Stimulated activated CD4-positive, alpha-beta T cell treated with anti-CD3 and anti-CD28 coated beads, Interleukin-12 subunit alpha, Interleukin-12 subunit beta, amount 100 ng/mL, for 48 hours (primary cell): Measurements from ENCODE around the gene SLC24A4.
"Not testable (repeated sequence)": the region's sequence is repeated elsewhere in the genome, so short reads cannot be mapped to it uniquely, and the experiment has no call there.

ENCODE experiments used
- DNase-seq, 3 donors: peaks; one replicate each; pipeline ENCODE4 v3.0.0-alpha.2; 2020; ENCODE audit warnings: low read depth in 2 of 3, low spot score in 1 of 3

SLC24A4 gene

GRCh38 chr14:92516344-92516965 is 193.5 kb downstream of the SLC24A4 start:
- no peak for DNase-seq

- no peak for DNase-seq
Measured at GRCh38 chr14:92516966-92517506, 194.1 kb downstream of the SLC24A4 start.

GRCh38 chr14:92517761-92518160 is 194.8 kb downstream of the SLC24A4 start:
- no peak for DNase-seq

- DNase-seq: no peak
Measured at GRCh38 chr14:92519246-92520101, 196.5 kb downstream of the SLC24A4 start.

- DNase-seq: no peak
Measured at GRCh38 chr14:92520102-92521057, 197.4 kb downstream of the SLC24A4 start.

GRCh38 chr14:92521058-92521415 is 198.1 kb downstream of the SLC24A4 start:
- DNase-seq: no peak

- no peak for DNase-seq
Measured at GRCh38 chr14:92523752-92524151, 200.8 kb downstream of the SLC24A4 start.

- DNase-seq: no peak
Measured at GRCh38 chr14:92524602-92525185, 201.7 kb downstream of the SLC24A4 start.

GRCh38 chr14:92525322-92526095 is 202.5 kb downstream of the SLC24A4 start:
- no peak for DNase-seq

GRCh38 chr14:92527721-92528120 is 204.8 kb downstream of the SLC24A4 start:
- no peak for DNase-seq

GRCh38 chr14:92528486-92529100 is 205.6 kb downstream of the SLC24A4 start:
- DNase-seq: no peak

- no peak for DNase-seq
Measured at GRCh38 chr14:92529903-92530302, 206.9 kb downstream of the SLC24A4 start.

GRCh38 chr14:92531106-92531873 is 208.3 kb downstream of the SLC24A4 start:
- DNase-seq: no peak

GRCh38 chr14:92532490-92533163 is 209.7 kb downstream of the SLC24A4 start:
- no peak for DNase-seq

GRCh38 chr14:92534932-92535643 is 212.1 kb downstream of the SLC24A4 start:
- no peak for DNase-seq

GRCh38 chr14:92536231-92536630 is 213.3 kb downstream of the SLC24A4 start:
- not testable (repeated sequence) for DNase-seq

- DNase-seq: no peak
Measured at GRCh38 chr14:92538412-92538985, 215.5 kb downstream of the SLC24A4 start.
